ENCODE measurements around the gene TCERG1L. TPM values are rescaled to one million over a fixed set of nuclear protein-coding genes. Genes with fewer than 3 reads are reported as not detected.

The TCERG1L gene
- total RNA-seq, 1 experiment from 2014 or later = not detected

GRCh38 chr10:131165092-131165491, 146.4 kb downstream of the TCERG1L start:
- Histone ChIP-seq H2AFZ (no peak overlapping the region), H3K4me3 (no peak overlapping the region), H3K9me2 (ENCODE audit: insufficient read depth) (no peaks in the 10 kb centered on the region), H3K27me3 (ENCODE audit: insufficient read depth, low read depth) (peaks cover 66% of the 10 kb centered on the region), H3K4me1 (replicated peaks; ENCODE audit: insufficient read depth) (no peaks in the 10 kb centered on the region), H4K20me1 (ENCODE audit: insufficient read depth) (no peaks in the 10 kb centered on the region), H3K36me3 (ENCODE audit: low read depth) (no peaks in the 10 kb centered on the region), H3K9me3 (ENCODE audit: insufficient read depth, low read depth) (no peaks in the 10 kb centered on the region), H3F3A (ENCODE audit: insufficient read depth, low read depth) (no peaks in the 10 kb centered on the region), H3K79me2 (ENCODE audit: low read depth) (no peaks in the 10 kb centered on the region), H3K4me2 (no peak overlapping the region), H3K27ac (no peak overlapping the region)
- CTCF ChIA-PET = no interaction called here
- POLR2A ChIA-PET (ENCODE audit: unreplicated experiment) = no interaction called here
- intact Hi-C loops (cut with micrococcal nuclease; ENCODE audit: unreplicated experiment) = no loop called here
- TF ChIP-seq, protein P1, sequence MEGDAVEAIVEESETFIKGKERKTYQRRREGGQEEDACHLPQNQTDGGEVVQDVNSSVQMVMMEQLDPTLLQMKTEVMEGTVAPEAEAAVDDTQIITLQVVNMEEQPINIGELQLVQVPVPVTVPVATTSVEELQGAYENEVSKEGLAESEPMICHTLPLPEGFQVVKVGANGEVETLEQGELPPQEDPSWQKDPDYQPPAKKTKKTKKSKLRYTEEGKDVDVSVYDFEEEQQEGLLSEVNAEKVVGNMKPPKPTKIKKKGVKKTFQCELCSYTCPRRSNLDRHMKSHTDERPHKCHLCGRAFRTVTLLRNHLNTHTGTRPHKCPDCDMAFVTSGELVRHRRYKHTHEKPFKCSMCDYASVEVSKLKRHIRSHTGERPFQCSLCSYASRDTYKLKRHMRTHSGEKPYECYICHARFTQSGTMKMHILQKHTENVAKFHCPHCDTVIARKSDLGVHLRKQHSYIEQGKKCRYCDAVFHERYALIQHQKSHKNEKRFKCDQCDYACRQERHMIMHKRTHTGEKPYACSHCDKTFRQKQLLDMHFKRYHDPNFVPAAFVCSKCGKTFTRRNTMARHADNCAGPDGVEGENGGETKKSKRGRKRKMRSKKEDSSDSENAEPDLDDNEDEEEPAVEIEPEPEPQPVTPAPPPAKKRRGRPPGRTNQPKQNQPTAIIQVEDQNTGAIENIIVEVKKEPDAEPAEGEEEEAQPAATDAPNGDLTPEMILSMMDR (conservative IDR thresholded peaks at IDR 0.05) = no peak
- TF ChIP-seq EZH2 (IDR thresholded peaks at IDR 0.05; ENCODE audit: low read depth) = no peak
- BruUV-seq (replicated peaks) = no TSS peak
- no peak for DNase-seq

DNA sequence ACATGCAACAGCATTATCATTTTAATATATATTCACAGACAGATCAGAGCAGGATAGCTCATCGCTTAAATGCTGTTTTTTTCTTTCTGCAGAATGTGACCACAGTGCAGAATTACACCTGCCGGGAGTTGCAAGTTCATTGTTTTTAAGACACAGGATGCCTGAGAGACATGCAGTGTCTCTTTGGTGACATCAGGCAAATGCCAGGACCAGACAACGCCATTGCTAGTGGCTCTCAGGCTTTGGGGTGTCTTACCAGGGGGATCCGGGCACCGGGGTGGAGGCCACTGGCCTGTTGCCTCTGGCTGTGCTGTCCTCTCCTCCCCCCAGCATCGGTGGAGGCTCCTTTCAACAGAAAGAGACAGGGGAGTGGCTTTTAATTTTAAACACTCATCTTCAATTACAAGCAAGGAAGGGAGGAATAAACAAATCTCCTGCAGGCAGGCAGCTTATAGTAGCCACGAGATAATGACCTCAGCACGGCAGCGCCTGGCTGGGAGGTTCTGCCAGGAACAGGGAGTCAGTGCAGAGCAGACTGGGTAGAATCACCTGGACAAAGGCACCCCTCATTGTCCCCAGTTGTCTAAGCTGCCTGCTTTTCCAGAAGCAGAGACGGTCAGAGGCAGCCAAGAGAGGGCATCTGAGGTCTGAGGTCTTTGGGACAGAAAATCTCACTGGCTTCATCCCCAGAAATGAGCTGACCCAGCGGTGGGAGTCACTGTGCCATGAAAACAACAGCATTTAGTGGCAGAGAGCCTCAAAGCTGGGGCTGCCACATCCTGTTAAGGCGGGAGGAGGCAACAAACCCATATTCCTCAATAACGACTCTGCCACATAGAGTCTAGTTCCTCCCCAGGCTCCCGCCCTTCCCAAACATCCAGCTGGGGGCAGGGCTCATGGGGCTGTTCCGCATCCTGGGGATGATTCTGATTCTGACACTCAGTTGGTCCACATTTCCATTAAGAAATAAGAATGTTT, 148.4 kb downstream of the TCERG1L start:
- Histone ChIP-seq H3F3A (ENCODE audit: insufficient read depth, low read depth) (no peaks in the 10 kb centered on the region), H3K27ac (no peak overlapping the region), H3K4me2 (no peak overlapping the region), H2AFZ (no peak overlapping the region), H3K9me2 (ENCODE audit: insufficient read depth) (no peaks in the 10 kb centered on the region), H3K27me3 (ENCODE audit: insufficient read depth, low read depth) (peaks cover 56% of the 10 kb centered on the region), H3K79me2 (ENCODE audit: low read depth) (no peaks in the 10 kb centered on the region), H3K4me3 (no peak overlapping the region), H3K4me1 (replicated peaks; ENCODE audit: insufficient read depth) (no peaks in the 10 kb centered on the region), H3K36me3 (ENCODE audit: low read depth) (no peaks in the 10 kb centered on the region), H4K20me1 (ENCODE audit: insufficient read depth) (no peaks in the 10 kb centered on the region), H3K9me3 (ENCODE audit: insufficient read depth, low read depth) (no peaks in the 10 kb centered on the region)
- no TSS peak for BruUV-seq (replicated peaks)
- no peak for TF ChIP-seq EZH2 (IDR thresholded peaks at IDR 0.05; ENCODE audit: low read depth)
- TF ChIP-seq, protein P1 (conservative IDR thresholded peaks at IDR 0.05) = no peak
- no peak for DNase-seq
- POLR2A ChIA-PET (ENCODE audit: unreplicated experiment) = no interaction called here
- CTCF ChIA-PET = no interaction called here
- intact Hi-C loops (cut with micrococcal nuclease; ENCODE audit: unreplicated experiment) = no loop called here

DNA sequence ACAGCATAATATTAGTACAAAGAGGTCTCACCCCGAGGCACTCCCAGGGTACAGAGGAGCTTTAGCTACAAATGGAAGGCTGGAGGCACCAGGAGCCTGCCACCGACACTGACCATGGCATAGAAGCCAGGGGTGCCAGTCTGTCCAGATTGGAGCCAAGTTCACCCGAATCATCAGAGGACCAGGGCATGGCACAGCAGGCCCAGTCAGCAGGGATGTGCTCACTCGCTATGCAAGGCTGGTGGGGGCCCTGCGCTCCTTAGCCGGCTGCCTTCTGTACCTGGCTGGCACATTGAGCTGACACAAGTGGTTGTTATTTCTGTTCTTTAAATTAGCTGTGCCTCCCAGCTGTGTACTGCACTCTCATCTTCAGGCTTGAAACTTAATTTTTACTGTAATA, 149.3 kb downstream of the TCERG1L start:
- no peak overlapping the region for H3K4me3 ChIP-seq

More for the DNA sequence above, 149.3 kb downstream of the TCERG1L start:
- Histone ChIP-seq H3K79me2 (ENCODE audit: low read depth) (no peaks in the 10 kb centered on the region), H2AFZ (no peak overlapping the region), H3K4me1 (replicated peaks; ENCODE audit: insufficient read depth) (no peaks in the 10 kb centered on the region), H3K9me2 (ENCODE audit: insufficient read depth) (no peaks in the 10 kb centered on the region), H3K9me3 (ENCODE audit: insufficient read depth, low read depth) (no peaks in the 10 kb centered on the region), H3K36me3 (ENCODE audit: low read depth) (no peaks in the 10 kb centered on the region), H4K20me1 (ENCODE audit: insufficient read depth) (no peaks in the 10 kb centered on the region), H3K27me3 (ENCODE audit: insufficient read depth, low read depth) (peaks cover 48% of the 10 kb centered on the region), H3F3A (ENCODE audit: insufficient read depth, low read depth) (no peaks in the 10 kb centered on the region), H3K27ac (no peak overlapping the region), H3K4me2 (no peak overlapping the region)
- intact Hi-C loops (cut with micrococcal nuclease; ENCODE audit: unreplicated experiment) = no loop called here
- POLR2A ChIA-PET (ENCODE audit: unreplicated experiment) = no interaction called here
- BruUV-seq (replicated peaks) = no TSS peak
- no peak for DNase-seq
- CTCF ChIA-PET = no interaction called here
- TF ChIP-seq EZH2 (IDR thresholded peaks at IDR 0.05; ENCODE audit: low read depth) = no peak
- TF ChIP-seq, protein P1 (conservative IDR thresholded peaks at IDR 0.05) = no peak

Measured in PC-9 (cell line).